Measurements from ENCODE around the gene FA2H.

FA2H gene

DNA sequence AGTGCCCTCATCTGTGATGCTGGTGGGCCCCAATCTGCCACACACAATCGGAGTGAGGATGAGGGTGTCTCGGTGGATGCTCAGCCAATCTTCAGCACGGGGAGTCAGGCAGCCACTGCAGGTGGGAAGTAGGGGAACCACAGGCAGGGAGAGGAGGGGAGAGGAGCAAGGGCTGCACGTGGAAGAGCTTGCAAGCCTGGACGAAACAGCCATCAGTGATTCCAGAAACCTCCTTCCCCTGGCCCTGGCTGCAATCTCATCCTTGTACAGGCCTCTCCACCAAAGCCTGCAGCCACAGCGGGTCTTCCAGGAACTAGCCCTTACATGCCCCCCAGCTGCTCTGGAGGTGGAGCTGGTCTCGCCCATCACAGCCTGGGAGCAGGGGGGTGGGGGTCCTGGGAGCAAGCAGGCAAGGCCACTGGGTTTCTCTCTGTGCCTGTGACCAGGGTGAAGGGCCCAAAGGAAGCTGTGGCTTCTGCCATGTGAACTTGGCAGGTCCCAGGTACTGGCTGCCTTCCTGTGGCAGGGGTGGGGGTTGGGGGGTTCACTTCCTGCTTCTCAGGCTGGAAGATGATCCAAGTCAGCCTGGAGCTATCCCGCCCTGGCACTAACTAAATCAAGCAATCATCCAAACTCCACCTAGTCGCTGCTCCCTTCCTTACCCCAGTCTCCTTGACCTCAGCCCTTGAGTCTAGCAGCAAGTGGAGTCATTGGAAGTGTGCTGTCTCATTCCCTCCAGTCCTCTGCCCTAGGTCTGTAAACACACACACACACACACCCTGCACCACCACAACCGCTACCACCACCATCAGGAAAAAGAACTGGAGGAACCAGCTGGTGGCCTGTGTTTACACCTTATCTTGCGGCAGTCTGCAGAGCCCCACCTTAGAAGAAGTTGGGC is 44.6 kb downstream of the FA2H start:
- H3K9ac ChIP-seq (ENCODE audit: low read length), result no peak overlapping the region
- no peaks in the 10 kb centered on the region for H3K79me2 ChIP-seq (ENCODE audit: low read length)
- H3K27me3 ChIP-seq (ENCODE audit: low read depth, low read length), result no peaks in the 10 kb centered on the region
- no peaks in the 10 kb centered on the region for H3K9me3 ChIP-seq (ENCODE audit: insufficient read depth, low read length)
- H3K4me2 ChIP-seq (ENCODE audit: low read length), result no peak overlapping the region
- no peak overlapping the region for H3K4me3 ChIP-seq (ENCODE audit: low read length)
- no peaks in the 10 kb centered on the region for H3K36me3 ChIP-seq (replicated peaks; ENCODE audit: low read depth, low read length)
- H3K27ac ChIP-seq (ENCODE audit: low read length), result no peak overlapping the region
- no peaks in the 10 kb centered on the region for H3K4me1 ChIP-seq (ENCODE audit: low read length)
- no peaks in the 10 kb centered on the region for H4K20me1 ChIP-seq (ENCODE audit: insufficient read depth, low read length)
- TF ChIP-seq, protein P1, sequence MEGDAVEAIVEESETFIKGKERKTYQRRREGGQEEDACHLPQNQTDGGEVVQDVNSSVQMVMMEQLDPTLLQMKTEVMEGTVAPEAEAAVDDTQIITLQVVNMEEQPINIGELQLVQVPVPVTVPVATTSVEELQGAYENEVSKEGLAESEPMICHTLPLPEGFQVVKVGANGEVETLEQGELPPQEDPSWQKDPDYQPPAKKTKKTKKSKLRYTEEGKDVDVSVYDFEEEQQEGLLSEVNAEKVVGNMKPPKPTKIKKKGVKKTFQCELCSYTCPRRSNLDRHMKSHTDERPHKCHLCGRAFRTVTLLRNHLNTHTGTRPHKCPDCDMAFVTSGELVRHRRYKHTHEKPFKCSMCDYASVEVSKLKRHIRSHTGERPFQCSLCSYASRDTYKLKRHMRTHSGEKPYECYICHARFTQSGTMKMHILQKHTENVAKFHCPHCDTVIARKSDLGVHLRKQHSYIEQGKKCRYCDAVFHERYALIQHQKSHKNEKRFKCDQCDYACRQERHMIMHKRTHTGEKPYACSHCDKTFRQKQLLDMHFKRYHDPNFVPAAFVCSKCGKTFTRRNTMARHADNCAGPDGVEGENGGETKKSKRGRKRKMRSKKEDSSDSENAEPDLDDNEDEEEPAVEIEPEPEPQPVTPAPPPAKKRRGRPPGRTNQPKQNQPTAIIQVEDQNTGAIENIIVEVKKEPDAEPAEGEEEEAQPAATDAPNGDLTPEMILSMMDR (IDR thresholded peaks at IDR 0.05; ENCODE audit: low read depth, low read length), result no peak
- no peak for TF ChIP-seq EZH2phosphoT487 (IDR thresholded peaks at IDR 0.05; ENCODE audit: low read depth)
- H2AFZ ChIP-seq (ENCODE audit: low read depth, low read length), result no peak overlapping the region

DNA sequence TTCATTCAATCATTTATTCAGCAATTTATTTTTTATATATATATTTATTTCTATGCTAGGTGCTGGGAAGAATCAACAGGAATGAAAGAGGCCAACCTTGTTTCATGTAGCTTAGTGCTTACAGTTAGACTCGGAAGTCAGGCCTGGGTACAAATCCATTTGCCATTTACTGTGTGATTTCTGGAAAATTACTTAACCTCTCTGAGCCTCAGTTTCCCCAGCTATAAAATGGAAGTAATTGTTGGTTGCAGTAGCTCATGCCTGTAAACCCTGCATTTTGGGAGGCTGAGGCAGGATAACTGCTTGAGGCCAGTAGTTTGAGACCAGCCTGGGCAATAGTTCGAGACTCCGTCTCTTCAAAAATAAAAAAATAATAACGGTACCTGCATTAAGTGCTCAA is 46.7 kb downstream of the FA2H start:
- Histone ChIP-seq H3K4me3 (ENCODE audit: low read length) (no peak overlapping the region), H3K9ac (ENCODE audit: low read length) (no peak overlapping the region), H4K20me1 (ENCODE audit: insufficient read depth, low read length) (no peaks in the 10 kb centered on the region), H3K79me2 (ENCODE audit: low read length) (no peaks in the 10 kb centered on the region), H3K36me3 (replicated peaks; ENCODE audit: low read depth, low read length) (no peaks in the 10 kb centered on the region), H3K9me3 (ENCODE audit: insufficient read depth, low read length) (no peaks in the 10 kb centered on the region), H3K27me3 (ENCODE audit: low read depth, low read length) (no peaks in the 10 kb centered on the region), H3K4me2 (ENCODE audit: low read length) (no peak overlapping the region), H2AFZ (ENCODE audit: low read depth, low read length) (no peak overlapping the region), H3K27ac (ENCODE audit: low read length) (no peak overlapping the region), H3K4me1 (ENCODE audit: low read length) (no peaks in the 10 kb centered on the region)
- TF ChIP-seq EZH2phosphoT487 (IDR thresholded peaks at IDR 0.05; ENCODE audit: low read depth), result no peak
- TF ChIP-seq, protein P1 (IDR thresholded peaks at IDR 0.05; ENCODE audit: low read depth, low read length), result no peak

DNA sequence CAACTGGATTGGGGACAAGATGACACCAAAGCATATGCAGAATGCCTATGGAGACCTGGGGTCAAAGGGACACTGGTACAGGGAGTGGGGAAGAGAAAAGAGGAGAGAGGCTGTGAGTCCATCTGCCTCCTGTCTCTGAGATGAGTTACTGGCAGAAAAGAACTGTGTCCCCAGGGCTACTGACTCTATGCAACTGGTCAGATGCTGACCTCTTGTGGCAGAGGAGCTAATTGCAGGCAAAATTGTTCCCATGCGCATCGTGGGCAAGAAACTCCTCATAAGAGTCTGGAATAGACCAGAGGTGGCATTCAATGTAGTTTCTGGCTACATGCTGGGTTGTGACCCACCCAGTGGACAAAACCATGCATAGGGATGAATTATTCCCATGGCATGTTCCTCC is 47.9 kb downstream of the FA2H start:
- no peak overlapping the region for H3K4me2 ChIP-seq (ENCODE audit: low read length)
- no peak for TF ChIP-seq EZH2phosphoT487 (IDR thresholded peaks at IDR 0.05; ENCODE audit: low read depth)
- TF ChIP-seq, protein P1 (IDR thresholded peaks at IDR 0.05; ENCODE audit: low read depth, low read length), result peak; percentile 64
- no peaks in the 10 kb centered on the region for H3K27me3 ChIP-seq (ENCODE audit: low read depth, low read length)
- no peak overlapping the region for H3K4me3 ChIP-seq (ENCODE audit: low read length)
- H3K27ac ChIP-seq (ENCODE audit: low read length), result no peak overlapping the region
- no peaks in the 10 kb centered on the region for H4K20me1 ChIP-seq (ENCODE audit: insufficient read depth, low read length)
- no peak overlapping the region for H3K9ac ChIP-seq (ENCODE audit: low read length)
- no peaks in the 10 kb centered on the region for H3K79me2 ChIP-seq (ENCODE audit: low read length)
- no peaks in the 10 kb centered on the region for H3K4me1 ChIP-seq (ENCODE audit: low read length)
- no peaks in the 10 kb centered on the region for H3K36me3 ChIP-seq (replicated peaks; ENCODE audit: low read depth, low read length)
- H2AFZ ChIP-seq (ENCODE audit: low read depth, low read length), result no peak overlapping the region
- no peaks in the 10 kb centered on the region for H3K9me3 ChIP-seq (ENCODE audit: insufficient read depth, low read length)

DNA sequence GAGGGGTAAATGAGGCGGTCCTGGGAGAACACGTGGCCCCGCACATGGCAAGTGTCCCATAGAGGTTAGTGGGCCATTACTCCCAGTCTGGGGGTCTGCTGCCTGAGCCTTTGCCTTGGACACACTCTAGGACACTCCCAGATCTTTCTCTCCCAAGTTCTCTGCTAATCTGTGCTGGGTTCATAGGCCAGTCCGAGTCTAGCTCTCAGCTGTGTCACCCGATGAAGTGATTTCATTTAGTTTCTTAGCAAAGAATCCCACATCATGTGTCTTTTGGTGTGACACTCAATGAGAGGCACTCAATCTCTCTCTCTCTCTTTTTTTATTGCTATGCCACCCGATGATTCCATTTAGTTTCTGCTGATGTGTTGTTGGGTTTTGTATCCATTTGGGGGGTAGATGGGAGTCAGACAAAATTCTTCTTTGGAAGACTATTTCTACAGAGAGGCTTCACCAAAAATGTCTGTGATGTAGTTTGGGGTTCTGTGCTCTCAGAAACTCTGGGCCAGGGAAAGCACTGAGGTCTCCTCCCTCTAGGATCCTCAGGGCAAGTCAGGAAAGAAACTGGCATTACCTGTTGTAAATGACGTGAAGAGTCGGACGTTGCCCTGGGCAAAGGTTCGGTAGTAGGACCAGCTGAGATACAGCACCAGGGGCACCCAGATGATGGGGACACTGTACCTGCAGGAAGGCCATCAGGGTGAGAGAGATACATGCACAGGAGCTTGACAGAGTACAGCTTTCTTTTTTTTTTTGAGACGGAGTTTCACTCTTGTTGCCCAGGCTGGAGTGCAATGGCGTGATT is 48.8 kb downstream of the FA2H start:
- Histone ChIP-seq H3K4me1 (ENCODE audit: low read length) (no peaks in the 10 kb centered on the region; the same call in 1 of the 2 replicates), H3K79me2 (ENCODE audit: low read length) (no peaks in the 10 kb centered on the region), H3K27ac (ENCODE audit: low read length) (no peak overlapping the region), H3K9me3 (ENCODE audit: insufficient read depth, low read length) (no peaks in the 10 kb centered on the region), H3K4me2 (ENCODE audit: low read length) (no peak overlapping the region), H3K4me3 (ENCODE audit: low read length) (no peak overlapping the region), H2AFZ (ENCODE audit: low read depth, low read length) (no peak overlapping the region), H4K20me1 (ENCODE audit: insufficient read depth, low read length) (no peaks in the 10 kb centered on the region), H3K36me3 (replicated peaks; ENCODE audit: low read depth, low read length) (no peaks in the 10 kb centered on the region), H3K9ac (ENCODE audit: low read length) (no peak overlapping the region), H3K27me3 (ENCODE audit: low read depth, low read length) (no peaks in the 10 kb centered on the region)
- TF ChIP-seq, protein P1 (IDR thresholded peaks at IDR 0.05; ENCODE audit: low read depth, low read length), result no peak
- TF ChIP-seq EZH2phosphoT487 (IDR thresholded peaks at IDR 0.05; ENCODE audit: low read depth), result no peak
